Hippocampal formation (tissue), 2 donors: ENCODE results near the gene F5.

Source experiments
- DNase-seq, 2 donors: peaks; one replicate each; lab custom pipeline; 2025; lab: John Stamatoyannopoulos, UW

Gene F5

GRCh38 chr1:169588112-169588511, 1.8 kb upstream of the F5 start:
- no peak for DNase-seq

GRCh38 chr1:169586067-169586394, 250 bp downstream of the F5 start:
- no peak for DNase-seq

- DNase-seq, result no peak
Measured at GRCh38 chr1:169585181-169585580, 1.1 kb downstream of the F5 start.

GRCh38 chr1:169584483-169585144, 1.7 kb downstream of the F5 start:
- DNase-seq, result no peak

- DNase-seq, result no peak
Measured at GRCh38 chr1:169577981-169578738, 8.1 kb downstream of the F5 start.

GRCh38 chr1:169576935-169577331, 9.3 kb downstream of the F5 start:
- DNase-seq, result no peak

- peak in 1 of 2 donors; percentile 11 for DNase-seq
Measured at GRCh38 chr1:169576241-169576934, 9.9 kb downstream of the F5 start.

- DNase-seq, result no peak
Measured at GRCh38 chr1:169574336-169574735, 11.9 kb downstream of the F5 start.

- no peak for DNase-seq
Measured at GRCh38 chr1:169572187-169572586, 14.1 kb downstream of the F5 start.

GRCh38 chr1:169571450-169571849, 14.8 kb downstream of the F5 start:
- DNase-seq, result no peak

GRCh38 chr1:169570172-169570574, 16.1 kb downstream of the F5 start:
- no peak for DNase-seq

GRCh38 chr1:169568497-169568896, 17.8 kb downstream of the F5 start:
- DNase-seq, result no peak

- DNase-seq, result no peak
Measured at GRCh38 chr1:169565335-169566271, 20.7 kb downstream of the F5 start.

- no peak for DNase-seq
Measured at GRCh38 chr1:169563650-169564049, 22.6 kb downstream of the F5 start.

- DNase-seq, result no peak
Measured at GRCh38 chr1:169563019-169563615, 23.2 kb downstream of the F5 start.

GRCh38 chr1:169561692-169562091, 24.6 kb downstream of the F5 start:
- DNase-seq, result no peak

- DNase-seq, result no peak
Measured at GRCh38 chr1:169557131-169557530, 29.1 kb downstream of the F5 start.

GRCh38 chr1:169550294-169550693, 36.0 kb downstream of the F5 start:
- peak in 1 of 2 donors; percentile 63 for DNase-seq

GRCh38 chr1:169548282-169548681, 38.0 kb downstream of the F5 start:
- no peak for DNase-seq

GRCh38 chr1:169546087-169546995, 39.9 kb downstream of the F5 start:
- peak; percentile 28 to 65 for DNase-seq

- DNase-seq, result no peak
Measured at GRCh38 chr1:169545472-169545871, 40.8 kb downstream of the F5 start.
